Renal cortical epithelial cell (primary cell): ENCODE data around the gene SCUBE1. TPM values are rescaled to one million over a fixed set of nuclear protein-coding genes. Genes with fewer than 3 reads are reported as not detected.
"Not testable (repeated sequence)": the region's sequence is repeated elsewhere in the genome, so short reads cannot be mapped to it uniquely, and the experiment has no call there.

Source experiments
- DNase-seq: peaks from one replicate; pipeline ENCODE4 v3.0.0-alpha.2; 2011; ENCODE audit warnings: low read depth
- total RNA-seq: library from RNA; depleted of rRNA; stranded (reverse); fragments of >200 nt; gene quantifications from 2 replicates; pipeline ENCODE4 v1.2.3, GENCODE V29; 2014

SCUBE1 gene
- total RNA-seq, 1 donor from 2014 or later = 0.10 TPM

DNA sequence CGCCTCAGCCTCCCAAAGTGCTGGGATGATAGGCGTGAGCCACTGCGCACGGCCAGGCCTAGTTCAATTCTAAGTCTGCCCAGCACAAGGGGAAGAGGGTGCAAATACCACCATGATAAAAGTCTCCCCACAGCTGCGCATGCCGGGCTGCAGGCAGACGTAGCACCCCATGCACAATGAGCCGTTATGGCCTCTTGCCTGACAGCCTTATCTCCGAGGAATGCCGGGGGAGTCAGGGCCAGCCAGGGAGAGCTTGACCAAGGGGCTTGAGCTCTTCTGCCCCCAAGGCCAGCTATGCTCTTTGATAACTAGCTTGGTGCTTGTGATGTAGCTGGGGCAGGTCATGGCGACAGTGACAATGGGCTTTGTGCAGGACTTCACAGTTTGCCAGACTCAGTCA lies 13.7 kb upstream of the SCUBE1 start:
- no peak for DNase-seq

DNA sequence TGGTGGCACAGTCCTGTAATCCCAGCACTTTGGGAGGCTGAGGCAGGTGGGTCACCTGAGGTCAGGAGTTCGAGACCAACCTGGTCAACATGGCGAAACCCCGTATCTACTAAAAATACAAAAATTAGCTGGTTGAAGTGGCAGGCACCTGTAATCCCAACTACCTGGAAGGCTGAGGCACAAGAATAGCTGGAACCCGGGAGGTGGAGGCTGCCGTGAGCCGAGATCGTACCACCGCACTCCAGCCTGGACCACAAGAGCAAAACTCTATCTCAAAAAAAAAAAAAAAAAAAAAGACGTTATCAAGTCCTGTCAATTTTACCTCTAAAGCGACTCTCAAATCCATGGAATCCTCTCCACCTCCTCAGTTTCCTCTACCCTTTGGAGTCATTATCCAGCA lies 12.5 kb upstream of the SCUBE1 start:
- DNase-seq = not testable (repeated sequence)

DNA sequence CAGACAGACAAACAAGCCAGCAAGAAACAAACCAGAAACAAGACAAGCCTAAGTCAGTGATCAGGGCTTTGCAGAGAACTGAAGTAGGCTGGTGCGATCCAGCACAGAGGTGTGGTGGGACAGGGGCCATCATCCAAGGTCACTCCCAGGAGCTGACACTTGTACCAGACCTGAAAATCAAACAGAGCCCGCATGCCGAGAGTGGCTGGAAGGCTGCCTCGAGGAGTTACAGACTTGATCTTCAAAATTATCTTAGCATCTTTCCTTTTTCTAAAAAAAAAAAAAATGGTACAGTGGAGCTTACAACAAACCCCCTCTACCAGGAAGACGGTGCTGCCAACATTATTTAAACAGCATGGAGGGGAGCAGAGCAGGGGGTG lies 8.8 kb upstream of the SCUBE1 start:
- no peak for DNase-seq

DNA sequence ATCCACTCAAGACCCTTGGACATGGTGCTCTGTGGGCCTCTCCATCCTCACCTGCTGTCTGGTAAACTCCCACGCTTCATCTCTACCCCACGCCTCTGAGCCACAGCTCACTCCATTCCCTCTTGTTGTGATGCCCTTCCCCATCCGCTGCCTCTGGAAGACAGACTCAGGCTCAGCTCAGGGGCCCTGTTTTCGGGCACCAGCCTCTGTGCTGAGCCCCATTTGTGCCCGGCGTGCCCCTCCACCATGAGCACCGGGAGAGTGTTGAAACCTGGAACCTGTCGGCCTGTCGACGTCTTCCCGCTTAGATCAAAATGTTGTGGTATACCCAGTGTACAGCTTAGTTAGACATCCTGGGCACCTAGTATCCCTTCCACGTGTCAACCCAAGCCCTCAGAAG lies 6.5 kb upstream of the SCUBE1 start:
- DNase-seq = no peak

DNA sequence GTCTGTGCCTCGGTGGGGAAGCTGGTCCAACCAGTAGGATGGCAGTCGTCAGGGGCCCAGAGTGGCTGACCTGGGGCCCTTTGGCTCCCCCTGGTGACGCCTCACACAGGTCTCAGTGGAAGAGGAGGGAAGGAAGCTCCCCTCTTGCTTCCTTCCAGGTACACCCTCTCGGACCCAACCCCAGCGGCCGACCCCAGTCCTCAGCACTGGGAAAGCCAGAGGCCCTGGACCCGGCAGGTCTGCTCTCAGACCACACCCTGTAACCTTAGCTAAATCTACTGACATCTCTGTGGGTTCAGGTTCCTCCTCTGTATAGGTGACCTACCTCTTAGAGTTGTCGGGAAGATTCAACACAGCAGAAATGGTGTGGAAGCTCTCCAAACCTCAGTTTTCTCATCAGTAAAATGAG lies 3.4 kb upstream of the SCUBE1 start:
- no peak for DNase-seq

DNA sequence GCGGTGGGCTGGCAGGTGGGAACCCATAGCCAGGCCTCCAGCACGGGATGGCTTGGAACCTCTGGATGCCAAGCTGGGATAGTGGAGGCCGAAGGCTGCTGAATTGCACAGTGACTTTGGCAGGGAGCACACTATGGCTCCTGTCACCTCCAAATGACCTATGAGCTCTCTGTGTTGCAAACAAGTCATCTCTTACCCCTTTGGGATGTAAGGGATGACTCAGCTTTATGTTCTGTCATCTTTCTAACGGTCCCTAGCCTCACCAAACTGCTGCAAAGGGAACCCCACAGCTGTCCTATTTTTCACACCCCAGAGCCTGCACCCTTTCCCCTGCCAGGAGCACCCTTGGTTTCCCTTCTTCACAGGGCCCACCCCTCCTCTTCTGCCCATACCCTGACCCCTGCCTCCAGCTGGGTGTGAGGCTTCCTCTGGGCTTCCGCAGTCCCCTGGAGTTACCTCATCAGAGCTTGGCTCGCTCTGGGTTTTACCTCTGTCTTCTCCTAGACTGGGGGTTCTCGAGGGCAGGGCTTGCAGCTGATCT lies 2.7 kb upstream of the SCUBE1 start:
- DNase-seq = no peak

DNA sequence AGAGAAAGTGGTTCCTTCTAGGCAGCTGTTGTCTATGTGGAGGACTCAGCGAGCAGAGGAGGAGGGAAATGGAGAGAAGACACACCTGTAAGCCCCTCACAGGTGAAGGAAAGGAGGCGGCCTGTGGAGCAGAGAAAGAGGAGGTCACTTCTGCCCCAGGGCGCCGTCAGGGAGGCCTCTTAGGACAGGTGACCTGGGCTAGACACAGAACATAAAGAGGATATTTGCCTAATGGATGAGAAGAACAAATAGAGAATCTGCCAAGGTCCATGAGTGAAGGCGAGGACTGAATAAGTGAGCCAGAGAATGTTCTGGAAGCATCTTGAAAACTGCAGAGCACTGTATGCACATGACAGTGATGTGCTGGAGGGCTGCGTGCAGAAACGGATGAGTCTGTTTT lies 2.2 kb upstream of the SCUBE1 start:
- no peak for DNase-seq

DNA sequence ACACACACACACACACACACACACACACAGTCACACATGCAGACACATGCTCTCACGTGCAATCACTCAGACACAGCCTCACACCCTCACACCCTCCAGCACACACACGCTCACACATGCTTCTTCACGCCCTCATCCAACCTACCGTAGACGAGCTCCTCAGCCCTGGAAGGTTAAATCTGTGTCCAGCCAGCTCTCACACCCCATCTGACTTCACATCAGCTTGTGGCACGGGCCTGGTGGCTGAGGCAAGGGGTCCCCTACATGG lies 1.3 kb upstream of the SCUBE1 start:
- no peak for DNase-seq

DNA sequence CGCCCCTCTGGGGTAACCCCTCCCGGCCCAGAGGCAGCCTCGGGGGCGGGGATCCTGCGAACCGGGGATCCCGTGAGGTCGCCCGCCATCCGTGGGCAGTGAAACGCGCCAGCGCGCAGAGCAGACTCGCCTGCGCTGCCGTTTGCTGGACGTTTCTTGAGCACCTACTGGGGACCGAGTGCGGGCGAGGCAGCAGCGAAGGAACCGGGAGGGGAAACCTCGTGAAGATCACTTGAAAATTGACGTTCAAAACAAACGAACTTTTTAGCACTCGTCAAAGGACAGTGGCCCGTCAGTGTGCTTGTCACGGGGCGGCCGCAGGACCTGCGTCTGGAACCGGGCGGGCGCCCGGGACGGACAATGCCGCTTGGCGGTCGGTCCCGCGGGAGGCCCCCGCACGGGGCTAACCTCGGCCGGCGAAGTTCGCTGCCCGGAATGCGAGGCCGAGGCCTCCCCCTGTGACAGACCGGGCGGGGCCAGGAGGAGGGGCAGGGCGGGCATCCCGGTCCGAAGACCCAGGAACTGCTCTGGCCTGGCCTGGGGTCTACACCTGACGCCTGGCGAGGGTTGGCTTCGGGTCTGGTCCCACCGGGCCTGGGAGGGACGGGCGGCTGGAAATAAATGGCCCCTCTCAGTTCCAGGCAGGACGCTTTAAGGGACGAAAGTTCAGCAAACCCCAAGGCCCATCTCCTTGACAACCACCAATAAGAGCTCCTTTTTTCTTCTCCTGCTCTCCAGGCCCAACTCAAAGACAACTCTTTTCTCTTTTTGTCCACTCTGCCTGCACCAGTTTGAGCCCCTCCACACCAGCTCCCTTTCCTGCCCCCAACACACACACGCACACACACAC lies 723 bp upstream of the SCUBE1 start:
- no peak for DNase-seq

DNA sequence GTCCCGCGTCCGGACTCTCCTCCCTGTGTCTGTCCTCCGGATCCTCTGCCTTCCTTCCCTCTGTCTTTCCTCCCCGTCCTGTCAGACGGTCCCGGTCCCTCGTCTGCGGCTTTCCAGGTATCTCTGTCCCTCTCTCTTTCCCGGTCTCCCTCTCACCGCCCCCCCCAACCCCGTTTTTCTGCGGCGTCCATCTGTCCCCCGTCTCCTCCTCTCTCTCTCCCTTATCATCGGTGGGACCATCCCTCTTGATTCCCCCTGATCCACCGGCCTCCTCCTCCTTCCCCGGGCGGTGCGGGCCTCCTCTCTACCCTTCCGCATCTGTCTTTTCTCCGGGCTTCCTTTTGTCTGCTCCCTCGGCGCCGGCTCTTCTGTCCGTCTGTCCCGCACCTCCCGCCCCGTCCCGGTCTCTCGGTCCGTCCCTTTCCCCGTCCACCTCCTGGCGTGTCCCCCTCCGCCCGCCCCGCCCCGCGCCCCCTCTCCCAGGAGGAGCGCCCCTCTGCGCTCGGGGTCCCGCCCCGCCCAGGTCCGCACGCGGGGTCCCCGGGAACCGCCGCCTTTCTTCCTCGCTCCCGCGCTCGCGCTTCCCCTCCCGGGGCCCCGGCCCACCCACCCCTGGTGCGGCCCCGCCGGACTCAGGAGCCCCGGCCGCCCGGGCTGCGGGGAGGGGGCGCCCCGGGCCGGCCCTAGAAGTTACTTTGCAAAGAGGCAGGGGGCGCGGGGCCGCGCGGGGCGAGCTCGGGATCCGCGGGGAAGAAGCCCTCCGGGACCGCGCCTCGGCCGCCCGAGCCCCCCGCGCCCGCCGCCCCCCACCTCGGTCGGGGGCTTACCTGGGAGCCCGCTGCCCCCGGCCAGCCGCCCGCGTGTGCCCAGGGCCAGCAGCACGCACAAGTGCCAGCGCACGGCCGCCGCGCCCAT lies 568 bp downstream of the SCUBE1 start:
- DNase-seq = no peak

DNA sequence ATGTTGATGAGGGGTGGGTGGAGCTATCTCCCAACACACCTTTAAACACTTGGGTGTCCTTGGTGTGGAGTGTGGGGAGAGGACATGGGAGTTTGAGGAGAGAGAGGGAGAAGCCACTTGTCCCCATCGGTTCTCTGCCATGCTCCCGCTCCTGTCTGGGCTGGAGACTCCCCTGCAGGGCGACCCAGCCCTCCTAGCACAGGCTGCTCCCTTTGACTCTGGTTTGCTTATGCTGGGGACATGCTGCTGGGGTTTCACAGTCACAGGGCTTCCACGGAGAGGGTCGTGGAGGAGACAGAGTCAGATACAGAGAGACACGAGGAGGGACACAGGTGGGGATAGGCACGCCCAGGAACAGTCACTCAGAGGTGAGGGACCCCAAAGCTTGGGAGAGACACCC lies 1.6 kb downstream of the SCUBE1 start:
- DNase-seq = no peak

DNA sequence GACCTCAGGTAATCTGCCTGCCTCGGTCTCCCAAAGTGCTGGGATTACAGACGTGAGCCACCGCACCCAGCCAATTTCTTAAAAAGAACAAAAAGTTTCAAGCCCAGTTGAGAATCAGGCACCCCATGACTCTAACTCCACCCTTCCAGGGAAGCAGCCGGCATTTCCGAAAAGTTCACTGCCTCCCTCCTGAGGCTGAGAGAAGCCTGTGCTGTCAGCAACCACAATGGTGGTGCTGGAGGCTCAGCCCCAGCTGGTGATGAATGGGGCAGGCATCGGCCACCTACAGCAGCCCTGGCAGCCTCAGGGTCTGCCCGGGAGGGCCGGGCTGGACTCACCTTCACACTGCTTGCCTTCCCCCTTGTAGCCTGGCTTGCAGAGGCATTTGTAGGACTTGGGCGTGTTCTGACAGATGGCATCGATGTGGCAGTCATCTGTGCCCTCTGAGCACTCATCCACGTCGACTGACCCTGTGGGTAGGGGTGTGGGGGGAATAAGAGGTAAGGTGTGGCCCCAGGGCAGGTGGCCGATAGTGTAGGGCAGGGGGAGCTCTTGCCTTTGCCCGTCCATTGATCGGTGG lies 4.3 kb downstream of the SCUBE1 start:
- no peak for DNase-seq

DNA sequence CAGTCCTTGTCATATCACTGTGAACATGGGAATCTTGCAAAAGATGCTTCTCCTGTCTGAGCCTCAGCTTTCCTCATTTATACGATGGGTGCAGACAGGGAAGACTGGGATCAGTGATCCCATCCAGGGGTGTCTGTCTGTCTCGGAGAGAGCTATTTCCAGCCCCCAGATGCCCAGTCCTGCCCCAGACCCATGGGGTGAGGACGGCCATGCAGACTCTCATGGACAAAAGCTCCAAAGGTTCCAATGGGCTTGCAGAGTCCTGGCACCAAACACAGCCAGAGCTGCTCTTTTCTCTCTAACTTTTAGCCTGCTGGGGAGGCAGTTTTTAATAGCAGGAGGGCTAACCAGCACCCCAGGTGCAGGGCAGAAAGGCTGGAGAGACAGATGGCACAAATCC lies 5.2 kb downstream of the SCUBE1 start:
- no peak for DNase-seq

DNA sequence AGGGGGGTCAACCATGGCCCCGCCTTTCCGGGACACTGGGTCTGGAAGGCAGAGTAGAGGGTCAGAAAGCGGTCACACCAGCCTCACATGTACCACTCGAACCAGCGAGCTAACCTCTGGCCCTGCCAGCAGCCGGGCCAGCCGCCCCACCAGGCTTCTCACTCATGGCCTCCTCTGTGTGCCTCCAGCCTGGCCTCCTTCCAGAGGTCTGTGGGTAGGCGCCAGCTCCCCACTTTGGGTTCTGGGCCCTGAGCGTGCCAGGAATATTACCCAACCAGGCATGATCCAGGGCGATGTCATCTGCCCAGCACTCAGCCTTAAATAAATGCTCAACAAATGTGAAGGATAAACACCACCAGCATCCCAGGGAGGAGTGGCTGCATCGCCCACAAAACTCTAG lies 5.8 kb downstream of the SCUBE1 start:
- no peak for DNase-seq

DNA sequence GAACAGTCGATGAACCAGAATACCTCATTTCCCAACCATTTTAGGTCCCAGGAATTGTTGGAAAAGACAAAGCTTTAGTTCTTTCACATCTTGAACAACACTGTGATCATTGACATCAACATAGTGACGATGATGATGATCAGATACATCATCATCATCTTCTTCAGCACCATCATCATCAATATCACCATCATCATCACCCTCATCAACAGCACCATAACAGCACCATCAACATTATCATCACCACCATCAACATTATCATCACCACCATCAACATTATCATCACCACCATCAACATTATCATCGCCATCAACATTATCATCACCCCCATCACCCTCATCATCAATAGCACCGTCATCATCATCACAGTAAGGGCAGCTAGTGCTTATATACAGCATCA lies 8.8 kb downstream of the SCUBE1 start:
- no peak for DNase-seq

DNA sequence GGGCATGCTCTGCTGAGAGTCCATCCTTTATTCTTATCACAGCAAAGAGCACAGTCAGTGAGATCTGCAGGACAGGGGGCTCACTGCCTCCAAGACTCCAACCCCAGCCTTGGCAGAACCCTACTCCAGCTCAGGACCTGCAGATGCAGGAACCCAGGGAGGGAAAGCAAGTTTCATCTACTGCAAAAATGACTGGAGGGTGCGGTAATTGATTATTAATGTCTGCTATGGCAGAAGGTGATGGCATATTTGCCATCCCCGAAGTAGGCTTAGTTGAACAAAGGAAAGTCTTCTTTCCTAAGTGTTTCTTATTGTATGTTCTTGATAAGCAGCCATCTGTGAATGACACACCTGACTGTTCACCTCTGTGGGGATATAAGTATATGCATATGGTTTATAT lies 9.2 kb downstream of the SCUBE1 start:
- no peak for DNase-seq

DNA sequence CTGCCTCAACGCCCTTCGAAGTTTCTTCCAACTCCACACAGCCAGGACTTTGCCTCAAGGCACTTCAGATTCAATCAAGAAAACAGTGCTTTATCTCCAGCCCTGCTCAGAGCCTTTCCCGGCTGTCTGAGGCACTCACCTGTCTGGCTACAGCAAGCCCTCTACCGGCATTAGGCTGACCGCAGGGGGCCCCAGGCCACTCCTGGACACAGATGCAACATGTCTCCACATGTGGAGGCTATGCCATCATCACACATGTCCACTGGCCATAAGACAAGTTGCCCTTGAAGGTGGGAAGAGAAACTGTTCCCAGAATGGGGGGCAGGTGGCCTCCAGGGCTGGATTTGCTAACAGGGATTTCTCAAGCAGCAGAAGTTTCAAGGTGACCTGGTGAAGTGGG lies 10.0 kb downstream of the SCUBE1 start:
- no peak for DNase-seq

DNA sequence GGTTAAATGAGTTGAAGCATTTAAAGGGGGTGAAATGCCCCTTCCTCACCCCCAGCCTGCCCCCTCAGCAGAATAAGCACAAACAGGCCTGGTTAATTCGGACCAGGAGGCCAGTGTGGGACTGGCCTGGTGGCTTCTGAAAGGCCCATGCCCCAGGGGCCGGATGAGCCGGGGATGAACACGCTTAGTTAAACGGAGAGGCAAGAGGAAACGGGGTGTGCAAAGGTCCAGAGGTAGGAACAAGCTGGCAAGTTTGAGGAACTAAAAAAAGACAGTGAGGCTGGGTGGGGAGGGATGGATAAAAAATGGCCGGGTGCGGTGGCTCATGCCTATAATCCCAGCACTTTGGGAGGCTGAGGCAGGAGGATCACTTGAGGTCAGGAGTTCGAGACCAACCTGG lies 11.5 kb downstream of the SCUBE1 start:
- no peak for DNase-seq

DNA sequence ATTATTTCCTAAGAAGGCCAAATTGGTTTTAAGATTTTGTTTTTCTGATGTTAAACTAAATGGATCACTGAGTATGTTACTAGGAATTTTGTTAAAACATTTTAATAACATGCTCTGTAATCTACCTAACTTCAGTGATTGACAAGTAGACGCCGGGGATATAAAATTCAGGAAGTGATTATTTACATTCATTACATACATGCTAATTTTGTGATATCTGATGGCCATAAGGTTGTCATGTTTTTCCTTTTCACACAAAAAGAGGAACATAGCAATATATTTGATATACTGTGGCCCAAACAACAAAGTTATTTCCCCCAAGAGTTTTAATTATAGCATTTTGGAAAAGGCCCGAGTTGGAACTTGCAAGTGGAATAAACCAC lies 12.1 kb downstream of the SCUBE1 start:
- DNase-seq = no peak

DNA sequence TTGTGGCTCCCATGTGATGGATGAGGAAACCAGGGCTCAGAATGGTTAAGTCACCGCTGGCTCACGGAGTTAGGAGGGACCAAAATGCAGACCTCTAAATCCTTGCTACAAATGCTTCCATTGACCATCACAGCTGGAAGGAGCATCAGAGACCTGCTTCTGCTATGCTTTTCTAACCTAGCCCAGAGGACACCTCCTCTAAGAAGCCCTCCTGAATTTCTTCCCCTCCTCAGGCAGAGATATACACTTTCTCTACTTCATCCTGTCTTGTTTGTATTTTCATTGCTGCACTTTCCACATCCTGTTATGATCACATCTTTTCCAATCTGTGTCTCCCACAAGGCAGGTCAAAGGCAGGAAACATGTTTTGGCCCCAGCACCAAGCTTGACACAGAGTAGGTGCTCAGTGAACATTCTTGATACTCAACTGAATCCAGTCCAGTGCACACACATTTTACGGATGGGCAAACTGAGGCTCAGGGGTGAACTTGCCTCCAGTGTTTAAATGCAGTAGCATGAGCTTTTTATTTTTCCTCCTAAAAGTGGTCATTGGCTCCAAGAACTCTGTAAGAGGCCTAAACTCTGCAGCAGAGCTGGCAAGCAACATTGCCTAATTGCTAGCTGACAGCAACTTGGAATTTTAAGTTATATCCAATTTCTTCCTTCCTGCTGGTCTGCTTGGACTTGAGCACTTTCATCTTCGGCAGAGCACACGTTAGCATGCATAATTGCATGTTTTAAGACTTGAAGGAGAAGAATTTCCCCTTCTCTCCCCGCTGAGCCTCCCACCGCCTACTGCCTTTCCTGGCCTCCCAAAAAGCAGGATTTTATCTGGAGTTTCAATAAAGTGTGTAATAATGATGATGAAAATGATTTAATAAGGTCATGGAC lies 12.7 kb downstream of the SCUBE1 start:
- no peak for DNase-seq

DNA sequence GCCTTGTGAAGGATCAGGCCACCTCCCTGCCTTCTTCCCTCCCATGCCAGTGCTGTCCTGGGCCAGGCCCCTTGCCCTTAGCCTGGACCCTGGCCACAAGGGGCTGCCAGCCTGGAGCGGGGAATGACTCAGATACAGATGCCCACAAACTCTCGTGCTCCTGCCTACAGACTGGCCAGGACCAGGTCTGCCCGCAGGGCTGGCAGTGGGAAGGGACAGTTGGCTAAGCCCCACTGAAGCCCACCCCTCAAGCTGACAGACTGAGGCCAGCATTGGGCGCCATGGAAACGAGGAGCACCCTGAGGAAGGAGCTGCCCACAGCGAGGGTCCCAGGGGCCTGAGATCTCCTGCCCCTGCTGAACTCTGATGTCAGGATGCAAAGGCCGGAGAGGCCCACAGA lies 14.1 kb downstream of the SCUBE1 start:
- DNase-seq = no peak

DNA sequence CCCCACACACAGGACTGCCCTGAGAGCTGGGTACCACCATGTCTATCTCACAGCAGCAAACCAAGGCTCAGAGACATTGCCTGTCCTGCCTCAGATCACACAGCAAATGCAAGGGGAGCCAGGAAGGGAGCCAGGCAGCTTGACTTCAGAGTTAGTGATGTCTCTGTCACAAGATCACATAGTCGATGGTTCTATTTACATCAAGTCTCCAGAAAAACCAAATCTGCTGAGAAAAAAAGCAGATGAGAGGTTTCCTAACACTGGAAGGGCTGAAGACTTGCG lies 16.1 kb downstream of the SCUBE1 start:
- DNase-seq = no peak
